DMS114 treated with DMSO at 0.1 percent for 48 hours (cell line): ENCODE results near the gene CPLANE2.

Experiments
- DNase-seq: peaks from one replicate; lab custom pipeline; 2025; ENCODE audit not compliant: unreplicated experiment; lab: John Stamatoyannopoulos, UW

CPLANE2 gene

GRCh38 chr1:16191916-16192546 is 45.0 kb downstream of the CPLANE2 start:
- no peak for DNase-seq

- DNase-seq = no peak
Observed at GRCh38 chr1:16191309-16191708, 45.7 kb downstream of the CPLANE2 start.

DNA sequence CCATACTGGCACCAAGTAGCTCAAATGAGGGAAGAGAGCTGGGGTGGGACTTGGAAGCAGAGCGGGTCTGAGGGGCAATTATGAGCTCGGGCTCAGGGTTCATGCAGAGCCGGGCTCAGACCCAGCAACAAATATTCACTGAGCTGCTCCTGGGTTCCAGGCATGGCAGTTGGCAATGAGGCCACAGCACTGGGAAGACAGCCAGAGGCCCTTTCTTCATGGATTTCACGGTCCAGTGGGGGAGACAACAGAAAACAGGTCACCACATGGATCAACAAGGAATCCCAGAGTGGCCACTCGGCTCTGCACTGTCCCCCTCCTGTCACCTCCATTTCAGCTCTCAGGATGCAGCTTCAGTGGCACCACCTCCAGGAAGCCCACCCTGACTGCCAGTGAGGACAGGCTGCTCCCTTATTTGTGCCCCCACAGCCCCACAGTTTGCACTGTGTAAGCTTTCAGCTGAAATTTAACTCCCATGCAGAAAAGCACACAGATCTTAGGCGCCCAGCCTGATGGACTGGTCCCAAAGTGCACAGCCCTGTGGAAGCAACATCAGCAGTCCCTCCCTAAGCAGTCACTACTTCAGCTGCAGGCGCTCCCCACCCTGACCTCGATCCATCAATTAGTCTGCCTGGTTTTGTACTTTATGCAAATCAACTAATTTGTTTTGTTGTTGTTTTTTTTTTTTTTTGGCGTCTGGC is 46.9 kb downstream of the CPLANE2 start:
- DNase-seq = no peak

DNA sequence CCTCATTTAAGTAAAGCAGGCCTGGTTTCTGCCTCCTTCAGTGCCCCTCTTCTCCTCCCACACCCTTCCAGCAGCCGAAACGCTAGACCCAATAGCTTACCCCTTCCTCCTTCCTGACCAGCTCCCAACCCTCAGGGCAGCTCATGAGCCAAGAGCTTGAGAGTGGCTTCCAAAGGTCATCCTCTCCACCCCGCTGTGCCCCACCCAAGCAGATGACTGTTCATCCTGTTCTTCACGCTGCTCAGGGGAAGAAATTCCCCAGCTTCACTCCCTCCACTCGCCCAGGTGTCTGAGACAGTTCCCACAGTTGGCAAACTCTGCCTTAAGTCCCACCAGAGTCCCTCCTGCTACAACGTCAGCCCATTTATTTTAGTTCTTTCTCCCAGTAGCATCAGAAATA is 48.0 kb downstream of the CPLANE2 start:
- no peak for DNase-seq

DNA sequence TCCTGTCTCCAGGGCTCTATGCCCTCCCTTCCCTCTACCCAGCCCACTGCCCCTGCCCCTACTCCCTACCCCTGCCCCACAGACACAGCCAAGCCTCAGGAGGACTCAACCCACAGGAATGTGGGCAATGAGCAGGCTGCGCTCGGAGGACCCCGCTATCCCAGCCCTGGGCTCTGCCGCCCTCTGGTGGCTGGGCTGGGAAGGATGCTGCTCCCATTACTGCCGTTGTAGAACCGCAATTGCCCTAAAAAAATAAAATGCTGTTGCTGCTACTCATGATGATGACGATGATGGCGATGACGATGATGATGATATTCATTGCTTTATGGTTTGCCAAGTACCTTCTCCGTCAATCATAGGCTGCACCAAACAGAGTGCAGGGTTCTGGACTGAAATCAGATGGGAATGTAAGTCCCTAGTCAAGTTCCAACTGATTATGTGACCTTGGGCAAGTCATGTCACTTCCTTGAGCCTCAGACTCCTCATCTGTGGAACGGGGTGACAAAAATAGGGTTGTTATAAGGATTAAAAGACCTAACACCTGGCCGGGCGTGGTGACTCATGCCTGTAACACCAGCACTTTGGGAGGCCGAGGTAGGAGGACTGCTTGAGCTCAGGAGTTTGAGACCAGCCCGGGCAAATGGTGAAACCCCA is 49.1 kb downstream of the CPLANE2 start:
- DNase-seq = peak; percentile 59

DNA sequence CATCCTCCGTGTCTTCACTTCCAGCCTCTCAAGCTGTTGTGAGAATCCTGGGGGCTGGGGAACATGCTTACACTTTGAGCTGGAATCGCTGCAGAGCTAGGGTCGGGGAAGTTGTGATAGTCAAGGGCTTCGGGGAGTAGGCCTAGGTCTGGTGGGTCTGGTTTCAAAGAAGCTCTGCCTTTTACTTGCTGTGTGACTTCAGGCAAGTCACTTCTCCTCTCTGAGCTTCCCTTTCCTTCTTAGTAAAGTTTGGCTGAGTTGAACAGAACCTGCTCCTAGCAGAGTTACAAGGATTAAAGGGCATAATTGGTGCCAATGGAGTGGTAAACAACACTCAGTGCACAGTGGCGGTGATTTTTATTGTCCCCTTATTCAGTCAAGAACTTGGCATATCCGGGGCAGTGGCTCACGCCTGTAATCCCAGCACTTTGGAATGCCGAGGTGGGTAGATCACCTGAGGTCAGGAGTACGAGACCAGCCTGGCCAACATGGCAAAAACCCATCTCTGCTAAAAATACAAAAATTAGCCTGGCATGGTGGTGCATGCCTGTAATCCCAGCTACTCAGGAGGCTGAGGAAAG is 50.2 kb downstream of the CPLANE2 start:
- no peak for DNase-seq

DNA sequence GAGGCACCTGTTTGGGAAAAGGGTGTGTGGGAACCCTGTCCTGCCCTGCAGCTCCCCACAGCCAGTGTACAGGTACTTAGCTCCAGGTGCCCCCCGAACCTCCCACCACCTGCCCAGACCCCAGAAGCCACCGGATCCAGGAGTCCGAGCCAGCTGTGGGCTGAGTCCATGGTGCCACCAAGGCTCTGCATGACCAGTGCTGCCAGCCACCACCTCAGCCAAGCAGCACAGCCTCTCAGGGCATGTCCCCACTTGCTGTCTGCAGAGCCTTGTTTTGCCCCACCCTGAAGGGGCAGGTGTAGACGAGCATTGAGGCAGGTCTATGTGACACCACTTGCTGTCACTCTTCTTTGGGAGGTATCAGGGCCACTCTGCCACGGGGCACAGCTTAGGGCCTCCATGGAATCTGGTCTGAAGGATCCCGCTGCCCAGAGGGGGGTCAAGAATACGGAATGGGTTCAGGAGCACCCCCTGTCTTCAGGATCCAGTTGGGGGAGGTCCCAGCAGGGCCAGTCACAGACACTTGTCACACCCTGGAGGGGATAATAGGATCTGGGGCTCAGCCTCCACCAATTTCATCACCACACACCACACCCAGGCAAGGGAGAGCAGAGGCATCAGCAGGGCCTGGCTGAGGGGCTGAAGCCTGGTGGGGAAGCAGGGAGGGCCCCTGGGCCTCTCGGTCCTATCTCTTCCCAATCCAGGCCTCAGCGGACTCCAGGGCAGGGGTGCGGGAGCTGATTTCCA is 52.3 kb downstream of the CPLANE2 start:
- no peak for DNase-seq

DNA sequence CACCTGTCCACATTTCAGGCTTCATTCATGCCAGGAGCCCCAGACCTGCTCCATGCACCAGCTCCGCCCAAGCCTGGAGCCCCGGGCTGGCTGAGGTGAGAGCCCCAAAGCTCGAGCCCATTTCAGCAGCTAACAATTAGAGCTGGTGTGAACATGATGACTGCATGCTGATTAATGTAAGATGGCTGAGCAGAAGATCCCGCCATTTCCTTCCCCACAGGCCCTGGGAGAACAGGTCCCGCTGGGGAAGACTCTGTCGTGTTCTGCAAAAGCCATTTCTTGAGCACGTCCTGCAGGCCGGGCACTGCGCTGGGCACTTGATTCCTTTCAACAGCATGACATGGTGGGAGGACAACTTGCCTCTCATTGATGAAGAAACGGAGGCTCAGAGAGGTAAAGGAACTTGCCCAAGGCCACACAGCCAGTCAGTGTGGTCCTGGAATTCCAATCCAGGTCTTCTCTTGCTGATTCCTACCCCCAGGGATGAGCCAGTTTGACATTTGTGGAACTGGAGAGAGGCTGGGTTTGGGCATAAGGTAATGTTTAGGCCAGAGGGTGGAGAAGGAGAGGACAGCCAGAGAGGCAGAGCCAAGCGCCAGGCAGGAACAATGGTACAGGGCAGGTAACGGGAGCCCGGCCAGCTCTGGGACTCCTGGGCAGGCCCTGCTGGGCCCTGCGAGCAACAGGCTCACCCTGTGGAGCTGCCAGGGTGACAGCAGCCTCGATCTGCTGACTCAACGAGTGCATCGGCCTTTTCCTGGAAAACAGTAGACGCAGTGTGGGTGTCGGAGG is 53.0 kb downstream of the CPLANE2 start:
- no peak for DNase-seq

GRCh38 chr1:16183179-16183578 is 53.8 kb downstream of the CPLANE2 start:
- DNase-seq = no peak

GRCh38 chr1:16181887-16182719 is 54.9 kb downstream of the CPLANE2 start:
- no peak for DNase-seq
